Measurements from ENCODE around the gene RRAS2. TPM values are rescaled to one million over a fixed set of nuclear protein-coding genes. Genes with fewer than 3 reads are reported as not detected.
A peak's percentile ranks its signal among the peaks of the same experiment; 100 is the strongest.

Gene RRAS2
- total and polyA plus RNA-seq, 9 of the 15 experiments (the other 6 are each of a cell fraction or from before 2014, with no cell fraction given) = 9.4 to 47.5 (median 37.6) TPM

GRCh38 chr11:14357881-14358728 is 878 bp downstream of the RRAS2 start (continued):
- TF ChIP-seq NFXL1 (CRISPR knock-in tag; IDR thresholded peaks at IDR 0.05) (no peak), NELFE (IDR thresholded peaks at IDR 0.05; ENCODE audit: insufficient read depth, insufficient read length) (no peak), ZC3H4 (CRISPR knock-in tag; IDR thresholded peaks at IDR 0.05; ENCODE audit: borderline replicate concordance) (no peak), HES1 (IDR thresholded peaks at IDR 0.05; ENCODE audit: low read depth) (no peak), MED1 (CRISPR knock-in tag; IDR thresholded peaks at IDR 0.05; ENCODE audit: borderline replicate concordance) (no peak), HNRNPH1 (optimal IDR thresholded peaks at IDR 0.05; ENCODE audit: low read depth, low read length) (no peak), PURB (CRISPR knock-in tag; IDR thresholded peaks at IDR 0.05; ENCODE audit: low read depth) (no peak), MXI1 (IDR thresholded peaks at IDR 0.05; ENCODE audit: low read depth, low read length) (no peak), VEZF1 (CRISPR knock-in tag; IDR thresholded peaks at IDR 0.05) (peak; percentile 67), KDM5B (IDR thresholded peaks at IDR 0.05; ENCODE audit: insufficient replicate concordance, low read depth, low read length) (peak; percentile 38), RBM14 (IDR thresholded peaks at IDR 0.05; ENCODE audit: borderline replicate concordance, insufficient read depth, low read depth, low read length) (no peak), SMARCA5 (IDR thresholded peaks at IDR 0.05) (no peak), ZNF778 (CRISPR knock-in tag; IDR thresholded peaks at IDR 0.05) (no peak), TOE1 (IDR thresholded peaks at IDR 0.05; ENCODE audit: borderline replicate concordance) (0 out of 2 replicates have a peak, but pooled peaks have one; percentile 36), TOE1 (CRISPR knock-in tag; IDR thresholded peaks at IDR 0.05; ENCODE audit: borderline replicate concordance, low read depth) (no peak), NCOA6 (IDR thresholded peaks at IDR 0.05) (peak; percentile 77), FOXK2 (conservative IDR thresholded peaks at IDR 0.05 in 1 of 2, IDR thresholded peaks at IDR 0.05 in 1 of 2; ENCODE audit: low read depth in 2 of 2) (no peak), ZEB2 (IDR thresholded peaks at IDR 0.05) (no peak), ZBTB5 (IDR thresholded peaks at IDR 0.05) (no peak), SMAD1 (IDR thresholded peaks at IDR 0.05; ENCODE audit: low read depth, low read length, partially characterized antibody) (no peak), E2F6 (IDR thresholded peaks at IDR 0.05; ENCODE audit: borderline replicate concordance in 1 of 2, extremely low read depth in 1 of 2, insufficient read depth in 1 of 2, insufficient read length in 1 of 2, low read depth in 1 of 2, low read length in 1 of 2, poor library complexity in 1 of 2, severe bottlenecking in 1 of 2) (peak; percentile 36 to 70), STAG1 (CRISPR knock-in tag; IDR thresholded peaks at IDR 0.05; ENCODE audit: borderline replicate concordance) (no peak), NFRKB (IDR thresholded peaks at IDR 0.05; ENCODE audit: low read depth) (no peak), MCM5 (IDR thresholded peaks at IDR 0.05; ENCODE audit: low read depth) (no peak)
